Germinal center (tissue), 1 donor: ENCODE measurements around the gene GARNL3.

Experiments
- DNase-seq: peaks from one replicate; pipeline ENCODE4 v3.0.0; 2012; ENCODE audit warnings: mixed read lengths, low spot score

GARNL3 gene, protein sequence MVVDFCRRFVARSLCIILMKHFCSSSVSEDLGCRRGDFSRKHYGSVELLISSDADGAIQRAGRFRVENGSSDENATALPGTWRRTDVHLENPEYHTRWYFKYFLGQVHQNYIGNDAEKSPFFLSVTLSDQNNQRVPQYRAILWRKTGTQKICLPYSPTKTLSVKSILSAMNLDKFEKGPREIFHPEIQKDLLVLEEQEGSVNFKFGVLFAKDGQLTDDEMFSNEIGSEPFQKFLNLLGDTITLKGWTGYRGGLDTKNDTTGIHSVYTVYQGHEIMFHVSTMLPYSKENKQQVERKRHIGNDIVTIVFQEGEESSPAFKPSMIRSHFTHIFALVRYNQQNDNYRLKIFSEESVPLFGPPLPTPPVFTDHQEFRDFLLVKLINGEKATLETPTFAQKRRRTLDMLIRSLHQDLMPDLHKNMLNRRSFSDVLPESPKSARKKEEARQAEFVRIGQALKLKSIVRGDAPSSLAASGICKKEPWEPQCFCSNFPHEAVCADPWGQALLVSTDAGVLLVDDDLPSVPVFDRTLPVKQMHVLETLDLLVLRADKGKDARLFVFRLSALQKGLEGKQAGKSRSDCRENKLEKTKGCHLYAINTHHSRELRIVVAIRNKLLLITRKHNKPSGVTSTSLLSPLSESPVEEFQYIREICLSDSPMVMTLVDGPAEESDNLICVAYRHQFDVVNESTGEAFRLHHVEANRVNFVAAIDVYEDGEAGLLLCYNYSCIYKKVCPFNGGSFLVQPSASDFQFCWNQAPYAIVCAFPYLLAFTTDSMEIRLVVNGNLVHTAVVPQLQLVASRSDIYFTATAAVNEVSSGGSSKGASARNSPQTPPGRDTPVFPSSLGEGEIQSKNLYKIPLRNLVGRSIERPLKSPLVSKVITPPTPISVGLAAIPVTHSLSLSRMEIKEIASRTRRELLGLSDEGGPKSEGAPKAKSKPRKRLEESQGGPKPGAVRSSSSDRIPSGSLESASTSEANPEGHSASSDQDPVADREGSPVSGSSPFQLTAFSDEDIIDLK

DNA sequence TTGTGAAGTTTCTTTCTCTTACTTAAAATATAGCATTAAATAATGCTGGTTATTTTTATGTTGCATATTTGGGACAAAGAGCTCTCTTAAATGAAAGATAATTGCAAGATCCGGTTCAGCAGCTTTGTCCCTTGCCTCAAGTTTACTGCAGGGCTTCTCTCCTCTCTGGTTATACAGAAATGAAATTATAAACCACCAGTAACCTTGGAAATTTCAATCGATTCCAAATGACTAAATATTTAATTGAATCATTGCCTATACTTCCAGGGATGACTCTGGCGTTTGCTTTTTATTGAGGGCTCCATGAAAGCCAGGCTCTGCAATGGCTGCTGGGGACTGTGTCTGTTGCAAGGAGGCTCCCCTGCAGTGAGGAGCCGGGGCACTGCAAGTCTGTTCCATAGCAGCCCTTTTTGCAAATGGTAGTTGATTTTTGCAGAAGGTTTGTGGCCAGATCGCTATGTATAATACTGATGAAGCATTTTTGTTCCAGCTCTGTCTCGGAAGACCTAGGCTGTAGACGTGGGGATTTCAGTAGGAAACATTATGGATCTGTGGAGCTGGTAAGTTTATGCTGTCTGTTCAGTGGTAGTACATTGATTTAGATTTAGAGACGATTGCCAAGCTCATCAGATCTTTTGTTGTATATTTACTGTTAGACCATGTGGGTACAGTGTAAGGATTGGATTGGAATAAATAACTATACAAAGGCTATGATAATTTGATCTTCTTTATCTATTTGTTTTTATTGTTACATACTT is at the start of gene GARNL3:
Gene GARNL3, plus strand, starts transcription at position 313 of the 758 bp plus-strand sequence. Its CDS starts 104 bp downstream, at position 417.
- no peak for DNase-seq

DNA sequence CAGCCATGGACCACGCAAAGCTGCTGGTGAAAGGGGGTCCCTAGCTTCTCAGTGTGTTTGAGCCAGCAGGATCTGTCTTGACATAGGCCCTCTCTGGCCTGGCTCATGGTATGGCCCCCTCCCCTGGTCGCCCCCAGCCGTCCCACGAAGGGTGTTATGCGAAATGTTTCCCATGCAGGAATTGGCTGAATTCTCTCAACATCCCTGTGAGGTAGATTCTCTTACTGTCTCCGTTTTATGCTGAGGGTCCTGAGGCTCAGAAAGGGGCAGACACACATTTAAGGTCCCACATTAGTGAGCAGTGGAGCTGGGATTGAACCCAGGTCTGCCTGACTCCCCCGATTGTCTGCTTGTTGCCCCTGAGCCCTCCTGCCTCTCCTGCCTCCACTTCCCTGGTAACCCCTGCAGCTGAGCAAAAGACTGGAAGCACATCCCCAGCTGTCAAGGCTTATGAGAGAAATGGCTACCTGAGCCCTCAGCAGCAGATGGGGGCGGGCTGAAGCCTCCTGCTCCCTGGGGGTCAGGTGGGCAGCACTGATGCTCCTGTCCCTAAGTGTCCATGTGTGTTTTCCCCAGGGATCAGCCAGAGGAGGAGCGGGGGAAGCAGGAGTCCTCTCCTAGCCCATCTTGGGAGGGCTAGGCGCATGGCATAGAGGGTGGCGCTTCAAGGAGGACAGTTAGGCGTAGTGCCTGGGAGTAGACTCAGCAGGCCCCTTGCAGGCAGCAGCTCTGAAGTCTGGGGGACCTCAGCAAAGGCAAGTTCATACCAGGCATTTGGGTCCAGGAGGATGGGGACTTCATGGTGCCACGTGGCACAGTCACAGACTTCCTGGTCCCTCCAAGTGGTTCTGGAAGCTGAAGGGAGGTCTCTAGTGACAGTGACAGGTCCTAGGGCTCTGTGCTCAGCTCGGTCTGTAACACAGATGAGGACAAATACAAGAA is 49.0 kb upstream of the GARNL3 start:
- no peak for DNase-seq

DNA sequence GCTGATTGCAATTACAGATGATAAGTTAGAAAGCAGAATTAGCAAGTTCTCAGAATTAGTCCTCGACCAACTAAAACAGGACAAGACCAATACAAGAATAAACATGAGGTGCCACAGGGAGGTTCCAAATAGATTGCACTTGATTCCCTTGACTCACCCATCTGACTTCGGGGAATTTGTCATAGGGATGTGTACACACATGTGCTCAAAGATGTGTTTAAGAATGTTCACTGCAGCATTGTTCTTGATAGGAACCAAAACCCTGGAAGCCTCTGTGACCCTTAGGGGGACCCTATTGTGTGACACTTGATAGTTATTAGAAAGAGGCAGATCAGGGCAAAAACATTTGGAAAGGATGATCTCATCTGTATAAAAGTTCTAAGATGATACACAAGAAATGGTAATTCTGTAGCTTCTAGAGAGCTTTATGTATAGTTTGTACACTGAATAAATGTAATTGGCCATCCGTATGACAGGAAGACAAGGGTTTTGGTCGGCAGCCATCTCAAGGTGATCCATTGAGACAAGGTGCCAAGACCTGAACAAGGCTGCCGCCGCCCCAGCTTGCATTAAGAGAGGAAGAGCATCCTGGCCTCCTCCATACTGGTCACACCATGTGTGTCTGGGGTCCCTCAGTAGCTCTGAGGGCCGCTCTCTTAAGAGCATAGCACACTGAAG is 48.2 kb upstream of the GARNL3 start:
- DNase-seq: no peak

DNA sequence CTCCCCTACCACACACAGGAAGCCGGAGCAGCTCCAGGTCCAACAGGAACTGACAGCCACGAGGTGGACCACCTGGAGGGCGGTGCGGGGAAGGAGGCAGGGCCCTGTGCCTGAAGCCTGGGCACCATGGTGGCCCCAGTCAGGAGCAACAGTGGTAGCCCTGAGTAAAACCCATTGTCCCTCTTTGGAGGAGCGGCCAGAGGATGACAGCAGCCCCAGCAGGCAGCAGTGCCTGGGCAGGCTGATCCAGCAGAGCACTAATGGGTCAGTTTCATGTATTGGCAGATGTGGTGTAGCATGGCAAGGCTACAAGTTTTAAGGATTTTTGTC is 47.7 kb upstream of the GARNL3 start:
- DNase-seq: no peak

DNA sequence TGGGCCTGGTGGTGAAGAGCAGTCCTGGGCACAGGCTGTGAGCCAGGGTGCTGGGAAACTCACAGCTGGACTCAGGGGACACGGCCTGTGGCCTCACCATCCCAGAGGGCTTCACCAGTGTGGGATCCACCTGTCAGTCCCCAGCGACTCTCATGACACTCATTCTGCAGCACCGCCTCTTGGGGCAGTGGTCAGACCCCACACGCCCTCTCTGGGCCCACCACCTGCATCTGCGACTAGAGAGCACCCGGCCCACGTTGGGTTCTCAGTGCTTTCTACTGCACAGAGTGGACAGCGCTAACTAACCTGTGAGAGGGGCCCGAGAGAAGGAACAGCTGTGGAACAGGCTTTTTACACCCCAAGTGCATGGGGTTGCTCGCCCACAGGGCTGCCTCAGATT is 45.8 kb upstream of the GARNL3 start:
- DNase-seq: no peak

DNA sequence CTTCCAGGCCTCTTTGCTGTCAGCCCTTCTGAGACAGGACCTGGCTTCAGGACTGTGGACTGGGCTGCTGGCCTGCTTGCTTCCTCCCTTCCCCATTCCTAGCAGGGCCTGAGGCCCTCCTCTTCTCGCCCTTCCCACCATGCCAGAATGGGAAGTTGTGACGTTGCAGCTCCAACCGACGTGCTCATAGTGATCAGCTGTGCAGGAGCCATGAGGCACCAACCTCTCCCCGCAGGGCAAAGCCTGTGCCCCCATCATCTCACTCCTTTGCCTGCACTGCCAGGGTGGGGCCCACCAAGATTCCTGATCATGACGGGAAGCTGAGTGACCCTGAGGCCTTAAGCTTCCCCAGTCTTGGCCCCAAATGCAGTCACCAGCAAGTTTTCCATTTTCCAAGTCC is 45.1 kb upstream of the GARNL3 start:
- DNase-seq: no peak

DNA sequence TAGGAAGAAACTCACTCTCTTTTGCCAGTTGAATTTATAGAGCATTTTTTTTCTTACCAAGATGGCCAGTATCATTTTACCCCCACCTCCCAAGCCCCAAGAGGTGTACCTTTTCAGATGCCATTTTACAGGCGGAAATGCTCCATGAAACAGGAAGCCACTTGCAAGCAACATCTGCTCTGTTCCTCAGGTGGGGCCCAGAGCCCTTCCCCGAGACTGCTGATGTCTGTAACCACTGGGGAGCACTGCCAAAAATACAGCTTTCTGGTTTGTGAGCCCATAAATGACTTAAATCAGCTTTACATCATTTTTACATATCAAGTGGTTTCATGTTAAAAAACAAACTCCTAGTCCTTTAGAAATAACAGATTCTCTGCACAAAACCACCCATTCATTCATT is 42.9 kb upstream of the GARNL3 start:
- peak; percentile 57 for DNase-seq

DNA sequence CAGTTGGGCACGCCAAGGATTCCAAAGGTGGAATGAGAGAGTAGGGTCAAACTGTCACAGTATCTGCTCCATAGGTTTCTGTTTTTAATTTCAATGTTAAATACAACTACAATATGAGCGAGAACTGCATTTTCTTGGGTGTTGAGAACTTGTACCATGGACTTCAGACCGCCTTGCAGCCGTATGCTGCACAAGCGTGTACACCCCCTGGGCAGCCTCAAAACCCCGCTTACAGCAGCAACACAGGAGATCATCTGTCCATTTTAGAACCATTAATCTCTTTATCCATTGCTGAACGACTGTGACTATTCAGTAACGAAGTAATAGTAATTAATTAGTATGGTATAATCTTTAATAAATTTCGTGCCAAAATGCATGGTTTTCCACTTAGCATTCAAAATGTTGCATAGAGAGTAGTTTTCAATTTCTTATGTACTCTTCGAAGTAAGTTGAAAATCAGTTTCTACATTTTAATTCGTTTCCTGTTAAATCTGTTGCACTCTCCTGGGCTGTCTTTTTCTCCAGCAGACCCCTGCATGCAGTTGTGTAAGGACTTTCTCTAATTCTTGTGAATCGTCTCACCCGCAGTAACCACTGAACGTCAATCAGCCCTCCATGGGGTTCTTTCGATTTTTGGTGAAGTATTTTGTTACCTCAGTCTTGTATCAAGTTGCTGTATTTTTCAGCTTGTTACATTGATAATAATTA is 42.0 kb upstream of the GARNL3 start:
- no peak for DNase-seq

DNA sequence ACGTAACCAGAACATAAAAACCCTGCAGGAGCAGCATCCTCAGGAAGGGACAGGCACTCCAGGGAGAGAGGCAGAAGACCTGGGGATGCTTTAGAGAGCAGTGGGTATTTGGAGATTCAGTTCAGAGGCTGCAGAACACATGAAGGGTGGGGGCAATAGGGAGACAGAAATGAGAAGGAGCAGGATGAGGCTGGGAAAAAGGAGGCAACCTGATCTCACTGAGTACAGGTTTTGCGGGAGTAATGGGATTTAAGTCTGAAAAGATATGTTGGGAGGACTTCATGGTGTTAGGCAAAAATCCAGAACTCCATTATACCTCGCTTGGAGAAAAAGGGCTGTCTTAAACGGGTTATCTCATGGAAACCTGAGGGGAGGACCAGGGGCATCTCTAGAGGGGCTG is 41.3 kb upstream of the GARNL3 start:
- DNase-seq: no peak

DNA sequence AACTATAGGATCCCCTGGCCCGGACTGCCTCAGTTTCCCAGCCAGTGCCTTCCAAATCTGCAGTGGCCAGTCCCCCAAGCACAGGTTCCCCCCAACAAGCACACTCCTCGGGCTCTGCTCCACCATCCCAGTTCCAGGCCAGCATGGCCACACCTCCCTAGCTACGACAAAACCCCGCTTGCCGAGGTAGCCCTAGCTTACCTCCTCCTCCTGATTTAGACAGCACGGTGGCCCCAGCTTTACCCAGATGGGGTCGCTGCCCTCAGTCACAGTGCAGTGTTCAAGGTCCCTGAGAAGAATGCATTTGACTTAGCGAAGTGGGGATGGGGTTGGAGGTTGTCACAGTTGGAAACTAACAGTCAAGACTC is 40.8 kb upstream of the GARNL3 start:
- DNase-seq: no peak

DNA sequence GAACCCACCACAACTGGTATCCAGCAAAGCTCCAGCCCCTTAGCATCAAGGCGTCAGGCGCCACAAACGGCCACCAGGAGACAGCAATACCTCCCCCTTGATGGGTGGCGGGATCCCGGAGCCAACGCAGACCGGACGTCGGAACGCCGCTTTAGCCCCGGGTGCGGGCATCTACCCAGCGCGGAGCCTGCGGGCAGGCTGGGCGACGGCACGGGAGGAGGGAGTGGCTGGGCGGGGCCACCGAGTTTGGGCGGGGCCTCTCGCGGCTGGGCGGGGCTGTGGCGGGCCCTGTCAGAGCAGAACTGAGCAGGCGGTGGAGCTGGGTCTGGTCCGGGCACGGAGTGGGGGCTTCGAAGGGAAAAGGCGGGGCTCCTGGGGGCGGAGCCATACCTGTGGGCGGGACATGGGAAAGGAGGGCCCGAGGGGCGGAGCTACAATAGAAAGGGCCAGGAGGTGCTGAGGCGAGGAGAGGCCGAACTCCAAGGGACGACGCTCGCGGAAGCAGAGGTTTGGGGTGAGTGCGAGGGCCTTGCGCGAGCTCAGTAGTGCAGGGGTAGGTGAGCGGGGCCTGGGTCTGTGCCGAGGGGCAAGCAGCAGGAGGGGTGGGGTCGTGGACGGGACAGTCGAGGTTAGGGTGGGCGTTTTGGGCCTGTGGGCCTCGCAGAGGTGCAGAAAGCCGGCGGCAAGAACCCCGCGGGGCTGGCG is 40.2 kb upstream of the GARNL3 start:
- peak; percentile 99 for DNase-seq

DNA sequence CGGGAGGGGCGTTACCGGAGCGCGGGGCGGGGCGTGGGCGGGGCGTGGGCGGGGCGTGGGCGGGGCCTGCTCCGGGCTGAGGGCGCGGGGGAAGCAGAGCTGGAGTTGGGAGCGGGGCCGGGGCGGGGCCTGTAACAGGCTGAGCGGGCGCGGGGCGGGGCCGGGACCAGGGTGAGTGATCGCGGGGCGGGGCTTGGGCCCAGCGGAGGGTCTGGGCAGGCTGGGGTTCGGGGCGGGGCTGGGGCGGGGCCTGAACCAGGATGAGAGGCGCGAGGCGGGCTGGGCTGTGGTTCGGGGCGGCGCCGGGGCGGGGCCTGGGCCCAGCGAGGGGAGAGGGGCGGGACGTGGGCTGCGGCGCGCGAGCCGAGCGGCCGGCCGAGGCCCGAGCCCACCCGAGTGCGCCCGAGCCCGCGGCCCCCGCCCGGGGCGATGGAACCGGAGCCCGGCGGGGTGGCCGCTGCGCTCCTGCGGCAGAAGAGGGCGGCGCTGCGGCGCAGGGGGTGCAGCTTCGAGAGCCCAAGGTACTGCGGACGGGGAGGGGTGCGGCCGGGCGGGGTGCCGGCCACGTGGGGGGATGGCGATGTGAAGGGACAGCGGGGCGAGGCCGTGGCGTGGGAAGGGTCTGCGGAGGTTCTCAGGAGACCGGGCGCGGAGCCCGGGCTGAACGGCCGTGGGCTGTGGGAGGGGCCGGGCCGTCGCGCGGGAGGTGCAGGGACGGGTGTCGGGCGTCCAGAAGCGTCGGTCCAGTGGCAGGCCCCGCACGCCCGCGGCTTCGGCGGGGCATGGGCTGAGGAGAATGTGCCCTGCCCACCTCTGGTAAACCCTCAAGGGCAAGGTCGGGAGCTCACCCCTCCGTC is 39.5 kb upstream of the GARNL3 start:
- peak; percentile 100 for DNase-seq

DNA sequence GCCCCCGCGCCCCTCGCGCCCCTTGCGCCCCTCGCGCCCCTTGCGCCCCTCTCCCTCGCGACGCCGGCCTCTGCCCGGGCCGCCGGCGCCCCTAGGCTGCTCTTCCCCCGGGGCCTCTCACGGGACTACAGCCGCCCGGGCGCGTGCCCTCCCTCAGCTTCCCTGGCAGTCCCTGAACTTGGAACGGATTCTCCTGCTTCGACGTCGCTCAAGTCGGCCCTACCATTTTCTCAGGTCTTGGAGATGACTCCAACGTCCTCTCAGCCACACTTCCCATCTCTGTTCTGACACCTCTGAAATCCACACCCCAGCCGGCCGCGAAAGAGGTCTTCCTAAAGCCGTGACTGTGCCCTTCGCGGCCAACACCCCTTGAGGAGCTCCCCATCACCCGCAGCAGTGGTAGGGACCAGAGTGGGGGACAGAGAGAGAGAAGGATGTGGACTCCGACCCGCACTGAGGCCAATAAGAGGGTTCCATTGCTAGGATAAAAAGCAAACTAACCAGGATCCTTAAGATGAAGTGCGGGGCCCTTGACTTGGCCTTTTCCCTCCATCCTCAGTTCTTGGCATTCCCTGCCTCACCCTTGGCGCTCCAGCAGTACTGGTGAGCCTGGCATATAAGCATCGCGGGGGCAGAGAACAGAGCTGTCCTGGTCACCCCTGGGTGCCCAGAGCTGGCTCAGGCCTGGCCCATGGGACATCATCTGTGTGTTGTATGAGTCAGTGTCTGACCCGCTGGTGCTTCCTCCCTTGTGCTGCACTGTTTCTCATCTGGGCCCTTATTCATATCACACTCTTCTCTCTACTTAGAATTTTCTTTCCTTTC is 38.6 kb upstream of the GARNL3 start:
- DNase-seq: no peak

DNA sequence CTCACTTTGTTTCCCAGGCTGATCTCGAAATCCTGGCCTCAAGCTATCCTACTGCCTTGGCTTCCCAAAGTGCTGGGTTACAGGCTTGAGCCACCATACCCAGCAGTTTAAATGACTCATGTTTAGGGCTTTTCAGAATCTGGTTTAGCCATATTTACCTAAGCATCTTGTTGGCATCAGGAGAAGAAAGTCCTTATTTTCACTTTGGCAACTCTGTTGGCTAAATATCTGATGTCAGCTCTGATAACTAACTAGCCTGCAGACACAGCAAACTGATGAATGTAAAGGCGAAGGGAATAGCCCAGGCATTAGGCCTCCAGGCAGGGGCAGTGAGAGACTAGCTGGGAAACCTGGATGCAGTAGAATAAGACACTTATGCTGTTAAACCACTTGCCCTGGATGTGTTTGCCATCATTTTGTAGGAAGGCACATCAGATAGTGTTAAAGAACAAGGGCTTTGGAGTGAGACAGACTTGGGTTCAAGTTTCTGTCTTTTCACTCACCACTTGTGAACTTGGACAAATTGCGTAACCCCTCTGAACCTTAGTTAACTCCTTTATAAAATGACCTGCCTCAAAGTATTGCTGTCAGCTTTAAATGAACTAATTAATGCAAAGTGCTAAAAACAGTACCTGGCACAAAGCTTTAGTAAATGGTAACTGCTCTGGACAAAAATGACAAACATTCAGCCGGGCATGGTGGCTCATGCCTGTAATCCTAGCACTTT is 34.7 kb upstream of the GARNL3 start:
- no peak for DNase-seq

DNA sequence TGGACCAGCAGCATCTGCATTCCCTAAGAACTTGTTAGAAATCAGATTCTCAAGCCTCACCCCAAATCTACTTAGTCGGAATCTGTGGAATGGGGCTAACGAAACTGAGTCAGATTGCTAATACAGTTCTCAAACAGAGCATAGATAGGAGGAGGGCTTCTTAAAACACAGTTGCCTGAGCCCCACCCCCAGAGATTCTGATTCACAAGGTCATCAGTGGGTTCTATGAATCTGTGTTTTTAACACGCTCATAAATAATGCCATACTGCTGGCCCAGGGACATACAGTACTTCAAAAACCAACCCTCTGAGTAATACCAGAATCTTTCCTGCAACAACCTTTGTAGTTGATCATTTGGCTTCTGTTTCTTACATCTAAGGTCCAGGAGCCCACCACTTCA is 32.9 kb upstream of the GARNL3 start:
- no peak for DNase-seq

DNA sequence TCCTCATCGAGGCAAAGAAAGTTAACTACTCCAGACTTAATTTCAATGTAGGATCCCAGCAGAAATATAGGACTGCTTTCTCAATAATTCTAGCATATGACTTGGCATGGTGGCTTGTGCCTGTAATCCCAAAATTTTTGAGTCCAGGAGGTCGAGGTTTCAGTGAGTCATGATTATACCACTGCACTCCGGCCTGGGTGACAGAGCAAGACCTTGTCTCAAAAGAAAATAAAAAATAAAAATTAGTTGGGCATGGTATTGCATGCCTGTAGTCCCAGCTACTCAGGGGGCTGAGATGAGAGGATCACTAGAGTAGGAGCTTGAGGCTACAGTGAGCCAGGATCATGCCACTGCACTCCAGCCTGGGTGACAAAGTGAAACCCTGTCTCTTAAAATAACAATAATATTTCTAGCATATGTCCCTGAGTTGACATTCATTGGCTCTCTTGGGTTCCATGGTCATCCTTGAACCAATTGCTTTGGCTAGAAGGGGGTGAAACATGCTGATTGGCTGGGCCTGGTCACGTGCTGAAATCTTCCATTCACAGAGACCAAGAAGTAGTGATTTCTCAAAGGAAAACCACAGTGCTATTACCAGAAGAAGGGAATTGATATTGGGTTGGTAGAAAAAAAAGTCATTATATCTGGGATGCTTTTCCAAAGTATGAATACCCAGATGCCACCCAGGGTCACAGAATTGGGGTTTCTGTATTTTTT is 31.6 kb upstream of the GARNL3 start:
- DNase-seq: no peak
